Mammary epithelial cell (primary cell): ENCODE measurements around the gene TMEM212.

Experiments
- CTCF ChIP-seq, 2 donors: IDR thresholded peaks in 1 of 2; conservative IDR thresholded peaks in 1 of 2; 2 replicates each; pipeline ENCODE4 v1.5.1; 2011 to 2012; ENCODE audit warnings: inconsistent platforms in 2 of 2, low read length in 2 of 2, mild to moderate bottlenecking in 2 of 2, control low read depth in 1 of 2, low read depth in 1 of 2; ENCODE audit not compliant: insufficient read depth in 1 of 2; ENCODE audit errors: extremely low read depth in 1 of 2
- EZH2 ChIP-seq: IDR thresholded peaks from 2 replicates; pipeline ENCODE4 v1.6.1; 2012; ENCODE audit warnings: low read length, inconsistent platforms, borderline replicate concordance

GRCh38 chr3:171874879-171875278 lies 31.7 kb downstream of the TMEM212 start:
- TF ChIP-seq CTCF (conservative IDR thresholded peaks at IDR 0.05 in 1 of 2, IDR thresholded peaks at IDR 0.05 in 1 of 2; ENCODE audit: extremely low read depth in 1 of 2, insufficient read depth in 1 of 2, low read depth in 1 of 2, low read length in 2 of 2) (no peak), EZH2 (no peak)
